ENCODE data around the gene CFAP46.

GRCh38 chr10:132763545-132763944, 178.8 kb downstream of the CFAP46 start:
- no peak for TF ChIP-seq EZH2 (IDR thresholded peaks at IDR 0.05; ENCODE audit: low read depth, unreplicated experiment)
- TF ChIP-seq CTCF (conservative IDR thresholded peaks at IDR 0.05; ENCODE audit: low read depth in 2 of 2): no peak
- TF ChIP-seq EZH2phosphoT487 (IDR thresholded peaks at IDR 0.05; ENCODE audit: unreplicated experiment): no peak
- TF ChIP-seq, protein P1, sequence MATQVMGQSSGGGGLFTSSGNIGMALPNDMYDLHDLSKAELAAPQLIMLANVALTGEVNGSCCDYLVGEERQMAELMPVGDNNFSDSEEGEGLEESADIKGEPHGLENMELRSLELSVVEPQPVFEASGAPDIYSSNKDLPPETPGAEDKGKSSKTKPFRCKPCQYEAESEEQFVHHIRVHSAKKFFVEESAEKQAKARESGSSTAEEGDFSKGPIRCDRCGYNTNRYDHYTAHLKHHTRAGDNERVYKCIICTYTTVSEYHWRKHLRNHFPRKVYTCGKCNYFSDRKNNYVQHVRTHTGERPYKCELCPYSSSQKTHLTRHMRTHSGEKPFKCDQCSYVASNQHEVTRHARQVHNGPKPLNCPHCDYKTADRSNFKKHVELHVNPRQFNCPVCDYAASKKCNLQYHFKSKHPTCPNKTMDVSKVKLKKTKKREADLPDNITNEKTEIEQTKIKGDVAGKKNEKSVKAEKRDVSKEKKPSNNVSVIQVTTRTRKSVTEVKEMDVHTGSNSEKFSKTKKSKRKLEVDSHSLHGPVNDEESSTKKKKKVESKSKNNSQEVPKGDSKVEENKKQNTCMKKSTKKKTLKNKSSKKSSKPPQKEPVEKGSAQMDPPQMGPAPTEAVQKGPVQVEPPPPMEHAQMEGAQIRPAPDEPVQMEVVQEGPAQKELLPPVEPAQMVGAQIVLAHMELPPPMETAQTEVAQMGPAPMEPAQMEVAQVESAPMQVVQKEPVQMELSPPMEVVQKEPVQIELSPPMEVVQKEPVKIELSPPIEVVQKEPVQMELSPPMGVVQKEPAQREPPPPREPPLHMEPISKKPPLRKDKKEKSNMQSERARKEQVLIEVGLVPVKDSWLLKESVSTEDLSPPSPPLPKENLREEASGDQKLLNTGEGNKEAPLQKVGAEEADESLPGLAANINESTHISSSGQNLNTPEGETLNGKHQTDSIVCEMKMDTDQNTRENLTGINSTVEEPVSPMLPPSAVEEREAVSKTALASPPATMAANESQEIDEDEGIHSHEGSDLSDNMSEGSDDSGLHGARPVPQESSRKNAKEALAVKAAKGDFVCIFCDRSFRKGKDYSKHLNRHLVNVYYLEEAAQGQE (IDR thresholded peaks at IDR 0.05; ENCODE audit: unreplicated experiment): no peak
- no peak for TF ChIP-seq POLR2AphosphoS5 (IDR thresholded peaks at IDR 0.05; ENCODE audit: low read depth)
- TF ChIP-seq NANOG (IDR thresholded peaks at IDR 0.05; ENCODE audit: borderline replicate concordance): no peak
- no peak for TF ChIP-seq CREB1 (CRISPR knock-in tag; IDR thresholded peaks at IDR 0.05; ENCODE audit: low read depth)
- TF ChIP-seq, protein P2, sequence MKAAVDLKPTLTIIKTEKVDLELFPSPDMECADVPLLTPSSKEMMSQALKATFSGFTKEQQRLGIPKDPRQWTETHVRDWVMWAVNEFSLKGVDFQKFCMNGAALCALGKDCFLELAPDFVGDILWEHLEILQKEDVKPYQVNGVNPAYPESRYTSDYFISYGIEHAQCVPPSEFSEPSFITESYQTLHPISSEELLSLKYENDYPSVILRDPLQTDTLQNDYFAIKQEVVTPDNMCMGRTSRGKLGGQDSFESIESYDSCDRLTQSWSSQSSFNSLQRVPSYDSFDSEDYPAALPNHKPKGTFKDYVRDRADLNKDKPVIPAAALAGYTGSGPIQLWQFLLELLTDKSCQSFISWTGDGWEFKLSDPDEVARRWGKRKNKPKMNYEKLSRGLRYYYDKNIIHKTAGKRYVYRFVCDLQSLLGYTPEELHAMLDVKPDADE (IDR thresholded peaks at IDR 0.05): no peak
